HUDEP-2 (cell line): ENCODE results near the gene NUTM1.
"Not testable (repeated sequence)": the region's sequence is repeated elsewhere in the genome, so short reads cannot be mapped to it uniquely, and the experiment has no call there.

ENCODE experiments used
- DNase-seq, 76 experiments: peaks; one replicate each; lab custom pipeline; 2025; ENCODE audit not compliant: unreplicated experiment in 76 of 76; lab: John Stamatoyannopoulos, UW

The NUTM1 gene

DNA sequence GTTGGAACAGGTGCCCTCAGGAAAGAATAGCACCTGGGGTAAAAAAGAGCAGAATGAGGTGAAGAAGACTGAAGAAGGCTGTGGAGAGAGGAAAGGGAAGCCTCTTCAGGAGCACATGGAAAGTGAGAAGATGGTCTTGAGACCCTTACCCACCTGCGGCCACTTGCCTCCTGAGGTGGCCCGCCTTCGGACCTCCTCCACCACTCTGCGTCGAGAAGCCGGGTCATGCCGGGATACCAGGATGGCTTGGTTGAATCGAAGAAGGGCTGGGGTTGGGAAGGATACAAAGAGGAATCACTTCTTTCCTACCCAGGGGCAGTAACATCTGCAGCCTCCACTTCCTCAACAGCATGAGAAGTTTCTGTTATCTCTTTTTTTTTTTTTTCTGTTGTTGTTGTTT lies 20.9 kb downstream of the NUTM1 start:
- no peak for DNase-seq

GRCh38 chr15:34365091-34365825 lies 22.1 kb downstream of the NUTM1 start:
- no peak for DNase-seq

- DNase-seq, result no peak
These were observed 22.7 kb downstream of the NUTM1 start for GRCh38 chr15:34365836-34366235.

- peak in 42 of 76 experiments; percentile 6 to 65 (median 30) for DNase-seq
These were observed 23.4 kb downstream of the NUTM1 start for GRCh38 chr15:34366271-34367065.

- peak; percentile 12 to 87 (median 77) for DNase-seq
These were observed 24.3 kb downstream of the NUTM1 start, which contains the start of gene LPCAT4 for GRCh38 chr15:34367101-34368081. Gene LPCAT4 (minus strand): TSS chr15:34367196. CDS start chr15:34367100, 96 bp downstream.

GRCh38 chr15:34370129-34370528 lies 27.0 kb downstream of the NUTM1 start:
- DNase-seq, result no peak

DNA sequence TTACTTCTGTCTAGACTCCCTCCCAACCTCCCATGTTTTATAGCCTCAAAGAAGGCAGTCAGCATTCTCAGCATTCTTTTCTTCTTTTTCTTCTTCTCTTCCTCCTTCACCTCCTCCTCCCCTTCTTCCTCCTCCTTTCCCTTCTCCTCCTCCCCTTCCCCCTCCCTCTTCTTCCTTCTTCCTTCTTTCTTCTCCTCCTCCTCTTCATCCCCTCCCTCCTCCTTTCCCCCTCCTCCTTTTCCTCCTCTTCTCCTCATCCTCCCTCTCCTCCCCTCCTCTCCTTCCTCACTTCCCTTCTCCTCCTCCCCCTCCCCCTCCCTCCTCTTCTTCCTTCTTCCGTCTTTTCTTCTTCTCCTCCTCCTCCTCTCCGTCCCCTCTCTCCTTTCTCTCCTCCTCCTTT lies 27.5 kb downstream of the NUTM1 start:
- DNase-seq, result no peak

DNA sequence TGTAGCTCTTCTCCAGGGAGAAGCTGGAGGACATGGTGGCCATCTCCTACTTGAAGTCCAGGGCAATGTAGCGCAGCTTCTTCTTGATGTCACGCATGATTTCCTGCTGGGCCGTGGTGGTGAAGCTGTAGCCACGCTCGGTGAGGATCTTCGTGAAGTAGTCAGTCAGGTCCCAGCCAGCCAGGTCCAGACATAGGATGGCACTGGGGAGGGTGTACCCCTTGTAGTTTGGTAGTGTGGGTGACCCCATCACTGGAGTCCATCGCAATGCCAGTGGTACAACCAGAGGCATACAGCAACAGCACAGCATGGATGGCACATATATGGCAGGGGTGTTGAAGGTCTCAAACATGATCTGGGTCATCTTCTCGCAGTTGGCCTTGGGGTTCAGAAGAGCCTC lies 30.8 kb downstream of the NUTM1 start:
- no peak for DNase-seq

DNA sequence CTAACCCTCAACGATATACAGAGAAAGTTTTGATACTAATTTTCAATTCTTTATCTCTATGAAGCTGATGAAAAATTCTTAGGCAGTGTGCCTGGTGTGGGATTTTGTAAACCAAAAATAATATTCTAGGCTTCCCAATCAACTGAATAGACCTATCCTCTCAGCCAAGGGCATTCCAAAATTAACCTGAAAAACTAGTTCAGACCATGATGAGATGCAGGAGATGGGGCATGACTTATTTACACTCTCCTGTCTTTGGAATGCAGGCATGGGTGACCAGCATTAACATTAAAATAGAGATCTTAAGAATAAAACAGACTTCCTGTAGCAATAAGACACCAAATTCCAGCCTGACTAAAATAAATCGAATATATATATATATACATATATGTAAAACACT lies 31.7 kb downstream of the NUTM1 start:
- no peak for DNase-seq

DNA sequence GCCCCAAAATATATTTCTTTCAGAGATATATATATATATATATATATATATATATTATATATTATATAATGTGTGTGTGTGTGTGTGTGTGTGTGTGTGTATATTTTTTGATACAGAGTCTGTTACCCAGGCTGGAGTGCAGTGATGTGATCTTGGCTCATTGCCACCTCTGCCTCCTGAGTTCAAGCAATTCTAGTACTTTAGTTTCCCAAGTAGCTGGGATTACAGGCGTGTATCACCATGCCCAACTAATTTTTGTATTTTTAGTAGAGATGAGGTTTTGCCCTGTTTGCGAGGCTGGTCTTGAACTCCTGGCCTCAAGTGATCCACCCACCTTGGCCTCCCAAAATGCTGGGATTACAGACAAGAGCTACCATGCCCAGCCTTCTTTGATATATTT lies 32.4 kb downstream of the NUTM1 start:
- not testable (repeated sequence) for DNase-seq

DNA sequence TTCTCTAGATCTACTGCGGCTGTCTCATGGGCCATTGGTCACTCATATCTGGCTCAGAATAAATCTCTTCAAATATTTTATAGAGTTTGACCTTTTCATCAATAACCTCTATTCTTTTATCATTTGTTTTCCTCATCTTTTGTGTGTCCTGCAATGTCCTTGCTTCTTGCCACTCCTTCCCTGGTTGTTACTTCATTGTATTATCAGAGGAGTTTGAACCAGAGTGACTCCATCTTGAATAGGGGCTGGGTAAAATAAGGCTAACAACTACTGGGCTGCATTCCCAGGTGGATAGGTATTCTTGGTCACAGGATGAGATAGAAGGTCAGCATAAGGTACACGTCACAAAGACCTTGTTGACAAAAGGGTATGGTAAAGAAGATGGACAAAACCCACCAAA lies 33.7 kb downstream of the NUTM1 start:
- DNase-seq, result no peak

DNA sequence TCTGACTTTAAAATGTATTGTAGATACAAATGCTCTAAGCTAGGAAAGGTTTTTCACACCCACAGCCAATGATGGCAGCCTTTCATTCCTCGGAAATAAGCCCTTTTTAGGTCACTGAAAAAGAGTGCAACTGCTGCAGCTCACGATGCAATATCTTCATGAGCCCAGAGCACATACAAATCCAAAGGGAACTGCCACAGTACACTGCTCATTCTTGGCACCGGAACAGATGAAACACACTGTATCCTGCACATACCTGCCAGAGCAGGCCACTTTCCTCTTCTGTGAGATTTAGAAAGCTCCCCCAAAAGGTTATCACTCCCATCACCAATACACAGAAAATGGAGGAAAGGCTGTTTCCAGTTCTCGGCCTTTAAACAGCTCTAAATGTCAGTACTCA lies 37.4 kb downstream of the NUTM1 start:
- not testable (repeated sequence) for DNase-seq

DNA sequence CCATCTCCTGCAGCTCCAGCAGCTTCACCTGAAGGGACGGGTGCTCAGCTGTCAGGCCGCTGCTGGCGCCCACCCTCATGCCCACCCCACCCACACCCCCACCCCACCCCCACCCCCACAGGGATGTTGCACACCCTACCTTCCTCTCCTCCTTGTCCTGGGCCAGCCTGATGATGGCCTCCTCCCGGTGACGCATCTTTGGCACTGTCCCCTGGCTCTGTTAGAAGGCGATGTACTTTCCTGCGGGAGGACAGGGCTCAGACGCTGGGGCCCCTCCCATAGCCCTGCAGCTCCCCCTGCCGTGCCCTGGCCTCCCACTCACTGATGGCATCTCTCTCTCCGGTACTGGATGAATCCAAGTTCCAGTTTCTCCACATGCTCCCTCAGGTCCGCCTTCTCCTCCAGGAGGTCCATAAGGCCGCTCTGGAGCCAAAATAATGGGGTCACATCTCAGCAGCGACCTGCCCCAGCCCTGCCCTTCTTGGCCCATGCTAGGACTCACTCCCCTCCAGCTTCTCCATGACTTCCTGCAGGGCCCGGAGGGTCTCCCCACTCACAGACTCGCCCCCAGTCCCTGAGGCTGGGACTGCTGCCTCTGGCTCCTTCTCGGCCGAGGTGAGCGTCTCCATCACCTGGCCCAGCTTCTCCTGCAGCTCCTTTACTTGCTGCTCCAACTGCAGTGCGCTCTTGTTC lies 38.9 kb downstream of the NUTM1 start:
- not testable (repeated sequence) for DNase-seq

- not testable (repeated sequence) for DNase-seq
These were observed 46.5 kb downstream of the NUTM1 start for GRCh38 chr15:34389594-34390086.

GRCh38 chr15:34392981-34393380 lies 49.9 kb downstream of the NUTM1 start:
- DNase-seq, result not testable (repeated sequence)

DNA sequence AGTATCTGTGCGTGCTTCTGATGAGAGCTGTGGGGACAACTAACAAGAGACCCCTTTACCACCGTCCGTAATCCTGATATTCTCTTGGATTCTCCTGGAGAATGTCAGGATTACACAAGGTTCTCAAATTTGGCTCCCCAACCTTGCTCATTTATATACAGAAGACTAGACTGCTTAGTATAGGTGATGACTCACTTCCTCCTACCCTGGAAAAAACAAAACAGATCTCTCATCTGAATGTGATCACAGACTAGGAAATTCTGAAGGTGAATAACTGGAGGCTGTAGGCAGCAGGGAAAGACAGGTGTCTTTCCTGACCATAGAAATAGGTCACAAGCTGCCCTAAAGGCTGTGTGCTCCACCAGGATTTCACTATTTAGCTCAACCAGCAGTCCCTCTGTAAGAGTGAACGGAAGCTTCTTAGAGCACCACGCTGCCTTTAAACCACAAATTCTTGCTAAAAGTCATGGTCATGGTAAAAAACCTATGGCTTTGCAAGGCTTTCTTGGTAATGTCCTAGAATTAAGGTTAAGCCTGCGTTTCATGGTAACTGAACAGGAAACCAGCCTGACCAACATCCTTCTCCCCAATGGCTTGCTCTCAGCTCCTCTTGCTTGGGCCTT lies 54.6 kb downstream of the NUTM1 start:
- DNase-seq, result not testable (repeated sequence)

GRCh38 chr15:34403160-34403598 lies 60.1 kb downstream of the NUTM1 start:
- not testable (repeated sequence) for DNase-seq

DNA sequence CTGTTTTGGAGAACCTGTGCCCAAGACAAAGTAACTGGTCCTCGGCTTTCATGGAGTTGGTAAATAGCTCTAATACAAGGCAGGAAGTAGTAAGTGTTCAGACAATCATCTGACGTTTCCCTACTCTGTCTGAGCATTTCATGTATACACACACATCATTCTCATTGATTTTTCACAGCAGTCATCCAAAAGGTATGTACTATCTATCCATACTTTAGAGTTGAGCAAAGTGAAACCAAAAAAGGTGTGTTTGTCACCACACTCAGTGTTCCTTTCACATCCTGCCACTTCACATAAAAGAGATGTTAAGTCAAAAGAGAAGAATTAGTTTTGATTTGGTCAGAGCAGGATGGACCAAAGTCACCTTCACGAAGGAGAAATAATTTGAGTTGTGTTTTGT lies 60.8 kb downstream of the NUTM1 start:
- DNase-seq, result not testable (repeated sequence)
